Astrocyte (in vitro differentiated cells and primary cell): ENCODE results near the gene CEP131. TPM values are rescaled to one million over a fixed set of nuclear protein-coding genes. Genes with fewer than 3 reads are reported as not detected.
A peak's percentile ranks its signal among the peaks of the same experiment; 100 is the strongest.

Experiments used
- DNase-seq: peaks from one replicate; pipeline ENCODE4 v3.0.0-alpha.2; 2010; ENCODE audit warnings: low read depth
- FAIRE-seq: peaks from 2 replicates; lab custom pipeline; 2011; peaks lifted over from hg19 to GRCh38; lab: Jason Lieb, UNC
- H2AFZ ChIP-seq: 2 replicates; pipeline ENCODE4 v1.6.0; 2012; ENCODE audit warnings: low read depth, low read length, inconsistent platforms
- H3K27ac ChIP-seq: 2 replicates; pipeline ENCODE4 v1.5.1; 2011; ENCODE audit warnings: low read depth, low read length, inconsistent platforms
- H3K27me3 ChIP-seq: 2 replicates; pipeline ENCODE4 v1.6.0; 2011; ENCODE audit warnings: low read length, inconsistent platforms; ENCODE audit not compliant: insufficient read depth
- H3K36me3 ChIP-seq: 2 replicates; pipeline ENCODE4 v1.5.1; 2011; ENCODE audit warnings: low read length, inconsistent platforms; ENCODE audit not compliant: insufficient read depth
- H3K4me1 ChIP-seq: 2 replicates; pipeline ENCODE4 v1.5.1; 2011; ENCODE audit warnings: low read length, inconsistent platforms; ENCODE audit not compliant: insufficient read depth
- H3K4me2 ChIP-seq: 2 replicates; pipeline ENCODE4 v1.6.0; 2012; ENCODE audit warnings: low read length, inconsistent platforms
- H3K4me3 ChIP-seq: 2 replicates; pipeline ENCODE4 v1.5.1; 2011; ENCODE audit warnings: low read depth, mild to moderate bottlenecking, low read length, inconsistent platforms; ENCODE audit not compliant: insufficient read depth
- H3K79me2 ChIP-seq: 2 replicates; pipeline ENCODE4 v1.6.0; 2012; ENCODE audit warnings: mild to moderate bottlenecking, low read length, inconsistent platforms; ENCODE audit not compliant: insufficient read depth
- H3K9ac ChIP-seq: 2 replicates; pipeline ENCODE4 v1.6.0; 2012; ENCODE audit warnings: mild to moderate bottlenecking, low read length, inconsistent platforms
- H3K9me3 ChIP-seq: 2 replicates; pipeline ENCODE4 v1.5.1; 2012; ENCODE audit warnings: low read depth, mild to moderate bottlenecking, low read length, inconsistent platforms; ENCODE audit not compliant: insufficient read depth
- H4K20me1 ChIP-seq: 2 replicates; pipeline ENCODE4 v1.6.0; 2012; ENCODE audit warnings: low read length, inconsistent platforms; ENCODE audit not compliant: insufficient read depth
- H3K27ac Mint-ChIP-seq: one replicate; pipeline ENCODE4 v1.8.0; 2021; ENCODE audit warnings: mild to moderate bottlenecking, mixed read lengths; ENCODE audit not compliant: unreplicated experiment
- H3K27me3 Mint-ChIP-seq: one replicate; pipeline ENCODE4 v1.8.0; 2021; ENCODE audit warnings: low read depth, mixed read lengths; ENCODE audit not compliant: unreplicated experiment
- H3K36me3 Mint-ChIP-seq: one replicate; pipeline ENCODE4 v1.8.0; 2021; ENCODE audit warnings: low read depth, mixed read lengths; ENCODE audit not compliant: unreplicated experiment
- H3K4me1 Mint-ChIP-seq: one replicate; pipeline ENCODE4 v1.8.0; 2021; ENCODE audit warnings: low read depth, mixed read lengths; ENCODE audit not compliant: unreplicated experiment
- H3K4me3 Mint-ChIP-seq: one replicate; pipeline ENCODE4 v1.8.0; 2021; ENCODE audit warnings: mild to moderate bottlenecking, moderate library complexity, mixed read lengths; ENCODE audit not compliant: unreplicated experiment
- H3K9me3 Mint-ChIP-seq: one replicate; pipeline ENCODE4 v1.8.0; 2021; ENCODE audit warnings: mild to moderate bottlenecking, mixed read lengths; ENCODE audit not compliant: unreplicated experiment
- CTCF ChIP-seq: IDR thresholded peaks from 2 replicates; pipeline ENCODE4 v1.5.1; 2011; ENCODE audit warnings: low read depth, mild to moderate bottlenecking, inconsistent platforms, low read length, moderate library complexity; ENCODE audit not compliant: insufficient read depth
- EZH2 ChIP-seq: IDR thresholded peaks from 2 replicates; pipeline ENCODE4 v1.6.1; 2012; ENCODE audit warnings: mild to moderate bottlenecking, low read length, inconsistent platforms; ENCODE audit not compliant: insufficient read depth
- total RNA-seq: library from RNA; stranded (reverse); gene quantifications from 2 replicates; pipeline ENCODE4 v1.2.1, GENCODE V29; 2021

CEP131 gene
- total RNA-seq, 1 donor from 2014 or later, result 5.8 TPM

DNA sequence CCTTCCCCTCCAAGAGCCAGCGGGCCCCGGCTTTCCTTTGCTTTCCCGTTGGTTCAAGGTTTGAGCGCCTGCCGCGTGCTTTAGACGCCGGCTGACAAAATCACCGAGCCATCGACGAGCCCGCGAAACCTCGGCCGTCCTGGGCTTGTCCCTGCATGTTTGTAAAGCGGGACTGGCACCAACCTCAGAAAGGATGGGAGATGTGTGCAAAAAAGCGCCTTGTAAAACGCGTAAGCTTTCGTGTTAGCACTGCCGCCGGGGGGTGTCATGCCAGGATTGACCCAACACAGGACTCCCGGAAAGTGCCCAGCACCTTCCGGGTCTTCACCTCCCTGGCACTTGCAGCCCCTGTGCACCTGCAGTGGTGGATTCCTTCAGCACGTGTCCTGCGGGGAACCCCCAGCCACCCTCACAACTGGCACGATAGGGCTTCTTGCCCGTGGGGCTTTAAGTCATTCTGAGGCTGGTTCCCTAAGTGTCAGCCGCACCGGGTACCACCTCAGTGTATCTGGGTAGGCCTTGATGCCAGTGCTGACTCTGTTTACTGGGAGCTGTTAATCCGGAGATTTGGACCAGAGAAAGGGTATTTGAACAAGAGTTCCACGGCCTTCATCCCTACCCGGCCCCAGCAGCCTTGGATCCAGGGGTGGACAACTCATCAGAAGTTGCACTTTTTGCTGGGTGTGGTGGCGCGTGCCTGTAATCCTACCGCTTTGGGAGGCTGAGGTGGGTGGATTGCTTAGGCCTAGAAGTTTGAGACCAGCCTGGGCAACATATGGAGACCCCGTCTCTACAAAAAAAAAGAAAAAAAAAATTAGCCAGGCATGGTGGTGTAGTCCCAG is 17.2 kb upstream of the CEP131 start:
- Mint-ChIP-seq H3K27me3 (no peaks in the 10 kb centered on the region), H3K9me3 (no peaks in the 10 kb centered on the region), H3K4me1 (peaks cover 14% of the 10 kb centered on the region), H3K27ac (peak overlapping the region; percentile 91), H3K4me3 (peak overlapping the region; percentile 97), H3K36me3 (peaks cover 4% of the 10 kb centered on the region)
- Histone ChIP-seq H3K27me3 (no peaks in the 10 kb centered on the region), H3K4me2 (peak overlapping the region; percentile 95), H3K36me3 (peaks cover 4% of the 10 kb centered on the region), H3K9ac (peak overlapping the region; percentile 93), H3K4me3 (peak overlapping the region; percentile 71), H3K4me1 (peaks cover 18% of the 10 kb centered on the region), H2AFZ (no peak overlapping the region), H3K27ac (peak overlapping the region; percentile 78), H4K20me1 (peaks cover 46% of the 10 kb centered on the region), H3K9me3 (no peaks in the 10 kb centered on the region), H3K79me2 (peaks cover 58% of the 10 kb centered on the region)
- FAIRE-seq, result no peak
- no peak for TF ChIP-seq EZH2
- TF ChIP-seq CTCF, result no peak
- DNase-seq, result no peak

DNA sequence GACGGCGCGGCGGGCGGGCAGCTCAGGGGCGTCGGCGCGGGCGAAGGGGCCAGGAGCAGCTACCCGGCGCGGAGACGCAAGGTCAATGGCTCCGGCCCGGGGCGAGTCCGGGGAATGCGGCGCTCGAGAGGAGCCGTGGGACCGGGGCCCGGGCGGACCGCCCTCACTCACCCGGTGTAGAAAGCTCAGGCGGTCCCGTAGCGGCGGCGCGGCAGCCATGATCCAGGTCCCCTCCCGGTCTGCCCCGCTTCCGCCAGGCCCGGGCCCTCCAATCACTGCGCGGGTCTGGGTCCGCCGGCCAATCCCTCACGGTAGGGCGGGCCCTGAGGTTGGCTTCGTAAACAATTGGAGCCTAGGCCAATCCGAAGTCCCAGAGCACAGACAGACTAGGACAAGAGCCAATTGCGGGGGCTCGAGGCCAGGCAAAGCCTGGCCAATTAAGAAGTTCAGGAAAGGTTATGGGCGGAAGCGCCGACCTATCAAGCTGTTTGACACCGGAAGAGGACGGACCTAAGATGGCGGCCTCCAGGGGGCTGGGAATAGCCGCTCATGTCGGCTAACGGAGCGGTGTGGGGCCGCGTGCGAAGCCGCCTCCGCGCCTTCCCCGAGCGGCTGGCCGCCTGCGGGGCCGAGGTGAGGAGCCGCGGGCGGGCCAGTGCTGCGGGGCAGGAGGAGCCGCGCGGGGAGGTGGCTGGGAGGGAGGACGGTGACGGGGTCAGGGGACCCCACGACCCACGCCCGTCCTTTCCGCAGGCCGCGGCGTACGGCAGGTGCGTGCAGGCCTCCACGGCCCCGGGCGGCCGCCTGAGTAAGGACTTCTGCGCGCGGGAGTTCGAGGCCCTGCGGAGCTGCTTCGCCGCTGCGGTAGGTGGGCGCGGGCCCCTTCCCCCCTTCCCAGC is 16.3 kb upstream of the CEP131 start, which contains the start of the genes NDUFAF8 and TEPSIN:
Gene NDUFAF8 (plus strand): TSS at position 504 of the 899 bp plus-strand sequence. CDS start 46 bp downstream, at position 550.
Gene TEPSIN (minus strand): TSS at position 241 of the 899 bp plus-strand sequence. CDS start 22 bp downstream, at position 219.
- Mint-ChIP-seq H3K27ac (peak within 1 kb of the TSS; percentile 91), H3K27me3 (no peaks in the 10 kb centered on the region), H3K36me3 (peaks cover 4% of the 10 kb centered on the region), H3K4me1 (peaks cover 14% of the 10 kb centered on the region), H3K9me3 (no peaks in the 10 kb centered on the region), H3K4me3 (peak within 1 kb of the TSS; percentile 97)
- Histone ChIP-seq H3K9ac (peak within 1 kb of the TSS; percentile 93), H3K79me2 (peaks cover 61% of the 10 kb centered on the region), H3K27ac (peak within 1 kb of the TSS; percentile 78), H3K27me3 (no peaks in the 10 kb centered on the region), H3K36me3 (peaks cover 4% of the 10 kb centered on the region), H3K4me2 (peak within 1 kb of the TSS; percentile 98), H2AFZ (peak within 1 kb of the TSS; percentile 82), H3K4me1 (peaks cover 16% of the 10 kb centered on the region), H4K20me1 (peaks cover 43% of the 10 kb centered on the region), H3K9me3 (no peaks in the 10 kb centered on the region), H3K4me3 (peak within 1 kb of the TSS; percentile 71)
- TF ChIP-seq CTCF, result no peak
- TF ChIP-seq EZH2, result no peak
- DNase-seq (peak; percentile 99), FAIRE-seq (no peak)
